SKM-1 treated with dmso at 0.1 percent for 144 hours (cell line): Measurements from ENCODE around the gene TBC1D14.

Experiments used
- DNase-seq: peaks from one replicate; lab custom pipeline; 2025; ENCODE audit not compliant: unreplicated experiment; lab: John Stamatoyannopoulos, UW

TBC1D14 gene

DNA sequence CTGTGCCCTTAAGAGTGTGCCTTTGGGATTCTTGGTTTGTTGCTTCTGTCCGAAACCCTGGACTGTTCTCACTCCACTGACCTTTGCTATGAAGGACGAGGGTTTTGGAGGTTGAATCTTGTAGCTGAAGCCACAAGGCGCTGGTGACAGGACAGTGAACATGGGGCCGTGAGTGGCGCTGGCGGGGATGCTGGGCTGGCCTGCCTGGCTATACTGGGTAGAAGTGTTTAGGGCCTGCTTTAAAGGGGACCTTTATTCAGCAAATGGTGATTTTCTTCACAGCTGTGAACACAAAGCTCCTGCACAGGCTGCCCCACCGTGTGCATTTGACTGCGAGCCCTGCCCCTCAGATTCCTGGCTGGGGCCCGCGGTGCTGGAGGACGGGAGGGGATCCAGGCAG is 106.5 kb downstream of the TBC1D14 start:
- no peak for DNase-seq

DNA sequence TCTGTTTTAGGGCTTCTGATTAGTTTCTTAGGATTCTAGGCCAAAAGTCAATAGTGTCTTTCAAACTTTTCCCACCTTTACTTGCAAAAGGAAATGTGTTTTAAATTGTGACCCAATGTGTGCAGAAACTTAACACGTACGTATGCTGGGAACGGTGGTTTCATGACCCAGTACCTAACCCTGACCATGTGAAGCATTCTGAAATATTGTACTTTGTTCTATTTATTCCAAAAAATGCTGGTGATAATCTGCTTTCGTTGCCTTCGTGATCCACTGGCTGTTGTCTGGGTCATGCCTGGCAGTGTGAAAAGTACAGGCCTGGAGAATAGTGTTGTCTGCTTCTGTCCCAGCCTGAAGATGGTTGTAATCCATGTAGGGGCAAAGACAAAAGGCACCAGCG is 106.9 kb downstream of the TBC1D14 start:
- DNase-seq, result no peak

DNA sequence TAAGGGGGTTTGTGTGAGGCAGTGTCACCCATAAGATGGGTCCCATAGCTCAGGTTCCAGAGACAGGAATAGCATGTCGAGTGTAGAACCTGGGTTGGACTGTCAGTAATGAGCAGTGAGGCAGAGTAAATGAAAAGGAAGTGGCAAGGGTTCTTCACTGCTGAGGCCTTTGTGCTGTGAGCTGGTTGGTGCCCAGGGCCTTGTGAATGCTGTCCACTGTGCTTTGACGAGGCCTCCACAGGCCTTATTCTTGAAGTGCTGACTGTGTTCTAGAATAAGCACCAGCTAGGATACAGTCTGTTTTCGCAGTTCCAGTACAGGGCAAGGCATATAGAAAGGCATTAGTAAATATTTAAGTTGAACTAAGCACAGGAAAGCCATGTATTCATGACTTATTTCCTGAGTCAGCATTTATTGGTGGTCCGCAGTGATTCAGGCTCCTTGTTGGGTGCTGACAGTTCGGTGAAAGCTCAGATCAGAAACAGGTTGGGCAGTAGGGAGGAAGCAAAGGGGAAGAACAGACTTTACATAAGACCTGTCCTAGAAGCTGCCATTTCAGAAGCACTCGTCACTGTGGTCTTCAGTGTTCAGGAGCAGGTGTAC is 107.9 kb downstream of the TBC1D14 start:
- no peak for DNase-seq

DNA sequence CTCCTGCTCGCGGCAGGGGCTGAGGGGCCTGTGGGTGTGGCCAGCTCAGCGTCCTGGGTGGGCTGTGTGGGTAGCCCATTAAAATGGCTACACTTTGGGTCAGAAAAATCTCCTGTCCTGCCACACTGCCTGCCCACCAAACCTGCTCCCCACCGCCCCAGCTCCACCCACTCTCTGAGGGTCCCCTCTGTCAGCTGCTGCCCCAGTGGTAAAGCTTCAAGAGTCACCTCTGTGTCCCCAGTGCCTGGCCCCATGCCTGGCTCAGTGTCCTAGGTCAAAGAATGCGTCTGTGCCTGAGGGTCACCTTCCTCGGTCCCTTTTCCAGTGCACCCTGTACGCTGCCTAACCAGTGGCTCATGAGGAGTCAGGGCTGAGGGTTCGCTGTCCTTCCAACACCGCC is 108.7 kb downstream of the TBC1D14 start:
- DNase-seq, result no peak

DNA sequence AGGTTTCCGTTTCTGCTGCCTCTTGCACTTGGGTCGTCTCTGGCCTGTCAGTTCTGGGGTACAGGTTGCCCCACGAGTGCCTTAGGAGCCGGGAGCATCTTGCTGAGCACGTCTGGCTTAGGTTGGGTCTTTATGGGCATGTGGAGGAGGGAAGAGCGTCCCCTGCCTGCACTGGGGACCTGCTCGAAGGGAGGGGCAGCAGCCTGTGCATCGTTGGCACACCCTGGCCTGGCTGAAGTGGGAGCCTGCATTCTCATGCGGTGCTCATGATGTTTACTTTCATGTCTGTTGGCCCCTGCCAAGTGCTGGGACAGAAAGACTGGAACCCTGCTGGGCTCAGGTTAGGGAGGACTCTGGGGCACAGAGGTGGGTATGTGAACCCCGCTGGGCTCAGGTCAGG is 109.7 kb downstream of the TBC1D14 start:
- DNase-seq, result no peak

DNA sequence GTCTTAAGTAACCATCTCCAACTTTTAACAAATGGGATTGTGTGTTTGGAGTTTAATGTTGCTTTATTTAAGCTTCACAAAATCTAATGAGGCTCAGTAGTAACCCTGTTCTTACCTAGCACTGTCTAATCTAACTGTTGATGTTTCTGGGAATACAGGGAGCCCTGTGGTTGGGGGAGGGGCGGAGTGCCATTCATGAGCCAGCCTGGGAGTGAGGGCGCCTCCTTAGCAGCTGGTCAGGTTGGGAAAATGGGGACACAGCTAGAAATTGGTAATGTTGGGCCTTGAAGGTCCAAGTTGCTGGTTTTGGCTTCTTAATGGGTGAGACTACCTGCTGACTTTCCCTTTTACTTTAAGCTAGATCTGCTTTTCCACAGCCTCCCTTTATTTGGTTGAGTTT is 110.7 kb downstream of the TBC1D14 start:
- DNase-seq, result no peak

DNA sequence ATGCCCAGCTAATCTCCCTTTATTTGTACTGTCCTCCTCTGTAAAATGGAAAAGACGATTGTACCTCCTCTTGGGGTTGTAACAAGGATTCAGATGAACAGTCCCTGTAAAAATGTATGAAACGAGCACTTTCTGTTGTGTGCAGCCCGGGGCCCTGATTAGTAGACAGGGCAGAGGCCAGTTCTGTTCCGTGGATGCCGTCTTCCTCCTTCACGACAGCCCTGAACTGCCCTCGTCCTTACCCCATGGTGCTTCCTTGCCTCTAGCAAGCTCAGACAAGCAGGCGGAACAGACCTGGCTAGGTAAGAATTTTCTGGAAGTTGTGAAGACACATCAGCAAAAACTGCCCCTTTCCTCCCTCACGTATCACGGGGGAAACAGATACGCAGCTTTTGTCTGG is 111.2 kb downstream of the TBC1D14 start:
- DNase-seq, result no peak

DNA sequence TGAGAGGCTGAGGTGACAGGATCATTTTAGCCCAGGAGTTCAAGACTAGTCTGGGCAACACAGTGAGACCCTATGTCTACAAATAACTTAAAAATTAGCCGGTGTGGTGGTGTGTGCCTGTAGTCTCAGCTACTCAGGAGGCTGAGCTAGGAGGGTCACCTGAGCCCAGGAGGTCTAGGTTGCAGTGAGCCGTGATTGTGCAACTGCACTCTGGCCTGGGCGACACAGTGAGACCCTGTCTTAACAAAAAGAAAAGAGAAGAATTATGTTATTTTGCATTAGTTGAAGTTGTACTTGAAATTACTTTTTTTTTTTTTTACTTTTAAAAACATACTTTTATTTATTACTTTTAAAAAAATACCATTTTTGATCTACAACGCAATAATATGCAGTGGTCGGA is 111.7 kb downstream of the TBC1D14 start:
- DNase-seq, result no peak

DNA sequence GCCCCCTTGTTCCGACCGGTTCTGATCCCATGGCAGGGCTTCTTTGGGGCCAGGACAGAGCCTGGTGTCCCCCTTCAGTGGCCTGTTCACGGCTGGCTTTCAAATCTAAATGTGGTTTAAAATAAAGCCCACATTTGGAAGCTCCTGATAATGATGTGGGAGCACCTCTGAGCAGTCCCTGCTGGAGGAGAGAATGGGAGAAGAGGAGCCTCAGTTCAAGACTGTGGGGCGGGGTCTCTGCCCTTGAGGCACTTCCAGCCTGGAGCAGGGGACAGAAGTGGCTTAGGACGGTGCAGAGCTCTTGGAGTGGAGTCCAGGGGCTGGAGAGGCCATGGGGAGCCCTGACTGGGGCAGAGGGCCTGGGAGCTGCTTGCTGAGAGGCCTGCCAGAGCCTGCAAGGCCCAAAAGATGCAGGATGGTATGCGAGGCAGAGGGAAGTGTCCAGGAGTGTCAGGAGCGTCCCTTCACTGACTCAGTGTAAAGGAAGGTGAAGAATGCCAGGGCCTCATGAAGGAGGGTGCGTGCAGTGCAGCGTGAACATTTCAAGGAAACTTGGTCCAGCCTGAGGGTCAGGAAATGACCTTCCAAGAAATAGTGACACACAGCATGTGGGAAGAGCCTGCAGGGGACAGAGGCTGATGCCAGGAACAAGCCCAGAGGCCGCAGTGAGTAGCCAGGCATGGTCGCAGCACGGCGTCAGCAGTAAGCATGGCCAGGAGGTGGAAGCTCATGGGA is 112.5 kb downstream of the TBC1D14 start:
- no peak for DNase-seq

DNA sequence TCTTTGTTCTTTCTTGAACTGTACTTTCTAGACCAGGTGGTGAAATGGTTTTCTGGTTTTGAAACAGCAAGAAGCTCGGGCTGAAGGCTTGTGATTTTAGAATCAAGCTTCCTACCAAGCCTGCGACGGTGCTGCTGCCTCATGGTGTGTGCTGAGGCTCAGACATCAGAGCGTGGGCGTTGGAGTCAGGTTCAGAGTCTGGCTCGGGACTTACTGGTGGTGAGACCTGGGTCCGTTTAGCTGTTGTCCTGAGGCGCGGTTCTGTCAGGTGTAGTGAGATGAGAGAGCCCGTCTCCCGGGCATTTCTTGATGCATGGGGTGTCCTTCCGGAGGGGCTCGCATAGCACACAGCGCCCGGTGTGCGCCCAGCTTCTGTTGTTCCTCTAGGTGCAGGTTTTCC is 113.9 kb downstream of the TBC1D14 start:
- DNase-seq, result no peak

DNA sequence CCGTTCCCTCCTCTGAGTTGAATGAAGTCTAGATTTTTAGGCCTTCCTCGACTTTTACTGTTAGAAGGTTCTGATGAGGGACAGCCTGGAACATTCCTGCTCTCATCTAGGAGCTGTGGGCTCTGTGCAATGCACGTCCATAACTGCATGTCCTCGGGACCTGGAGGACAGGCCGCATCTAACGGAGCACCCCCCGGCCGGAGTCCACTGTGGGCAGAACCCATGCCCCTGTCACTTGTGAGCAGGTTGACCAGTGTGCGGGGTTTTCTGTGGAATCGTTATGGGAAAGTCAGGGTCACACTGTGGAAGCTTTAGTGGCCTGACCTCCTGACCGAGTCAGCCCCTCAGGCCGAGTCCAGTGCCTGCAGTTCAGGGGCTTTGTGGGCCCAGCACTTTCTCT is 114.3 kb downstream of the TBC1D14 start:
- DNase-seq, result no peak

DNA sequence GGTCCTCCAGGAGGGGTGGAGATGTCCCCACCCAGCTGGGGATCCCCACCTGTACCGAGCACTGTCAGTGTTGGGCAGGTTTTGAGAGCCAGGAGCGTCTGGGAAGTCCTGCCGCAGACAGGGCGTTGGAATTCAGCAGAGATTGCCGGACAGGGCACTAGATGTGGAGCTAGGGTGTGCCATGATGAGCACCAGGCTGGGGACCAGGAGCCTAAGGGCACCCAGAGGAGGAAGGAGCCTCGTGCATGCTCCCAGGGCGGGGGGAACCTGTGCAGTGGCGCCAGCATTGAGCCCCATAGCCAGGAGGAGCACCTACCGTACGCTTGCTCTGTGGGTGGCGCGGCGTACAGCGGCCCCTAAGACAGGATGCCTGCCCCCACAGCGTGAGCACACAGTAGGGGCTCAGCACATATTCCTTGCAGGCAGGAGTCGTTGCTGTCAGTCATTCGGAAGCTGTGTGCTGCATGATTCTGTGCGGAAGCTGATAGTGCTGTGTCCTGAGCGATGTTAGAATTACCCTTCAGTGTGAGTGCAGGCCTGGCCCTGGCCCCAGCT is 114.8 kb downstream of the TBC1D14 start:
- no peak for DNase-seq

DNA sequence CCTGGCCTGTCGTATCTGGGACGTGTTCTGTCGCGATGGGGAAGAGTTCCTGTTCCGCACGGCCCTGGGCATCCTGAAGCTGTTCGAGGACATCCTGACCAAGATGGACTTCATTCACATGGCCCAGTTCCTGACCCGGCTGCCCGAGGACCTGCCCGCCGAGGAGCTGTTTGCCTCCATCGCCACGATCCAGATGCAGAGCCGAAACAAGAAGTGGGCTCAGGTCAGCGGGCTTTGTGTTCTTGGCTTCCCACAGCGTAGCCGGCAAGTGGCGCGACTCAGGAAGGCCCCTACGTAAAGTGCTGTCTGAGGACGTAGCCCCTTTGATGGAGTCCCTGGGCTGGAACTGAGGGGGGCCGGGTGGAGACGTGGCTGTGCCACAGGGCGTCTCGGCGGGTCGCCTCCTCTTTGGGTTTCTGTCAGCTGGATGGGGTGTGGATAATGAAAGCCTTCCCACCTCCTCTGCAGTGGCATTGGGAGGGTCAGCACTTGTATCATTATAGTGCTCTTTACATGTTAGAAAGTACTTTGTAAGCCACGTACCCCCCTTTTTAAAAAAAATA is 115.5 kb downstream of the TBC1D14 start:
- no peak for DNase-seq

DNA sequence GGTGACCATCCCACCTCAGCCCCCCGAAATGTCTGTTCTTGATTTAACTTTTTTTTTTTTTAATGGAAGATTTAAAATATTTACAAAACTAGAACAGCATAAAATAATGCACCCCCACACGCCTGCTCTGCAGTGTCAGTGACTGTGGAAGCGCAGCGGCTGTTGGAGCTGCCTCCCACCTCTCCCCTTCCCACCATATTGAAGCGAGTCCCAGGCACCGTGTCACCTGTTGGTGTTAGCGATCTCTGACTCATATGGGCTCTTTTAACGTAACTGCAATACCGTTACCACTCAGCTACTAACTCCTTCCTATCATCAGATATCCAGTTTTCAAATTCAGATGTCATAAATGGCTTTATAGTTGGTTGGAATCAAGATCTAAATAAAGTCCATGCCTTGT is 116.5 kb downstream of the TBC1D14 start:
- no peak for DNase-seq

DNA sequence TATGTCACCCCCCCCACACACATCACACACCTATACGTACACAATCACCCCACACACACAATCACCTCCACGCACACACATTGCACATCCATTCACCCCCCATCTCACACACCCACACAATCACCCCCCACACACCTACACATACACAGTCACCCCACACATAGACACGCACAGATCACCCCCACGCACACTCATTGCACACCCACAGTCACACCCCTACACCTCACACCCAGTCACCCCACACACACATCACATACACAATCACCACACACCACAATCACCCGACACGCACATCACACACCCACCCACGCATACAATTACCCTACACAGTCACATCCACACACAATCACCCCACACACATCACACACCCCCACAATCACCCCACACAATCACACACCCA is 117.7 kb downstream of the TBC1D14 start:
- DNase-seq, result no peak

DNA sequence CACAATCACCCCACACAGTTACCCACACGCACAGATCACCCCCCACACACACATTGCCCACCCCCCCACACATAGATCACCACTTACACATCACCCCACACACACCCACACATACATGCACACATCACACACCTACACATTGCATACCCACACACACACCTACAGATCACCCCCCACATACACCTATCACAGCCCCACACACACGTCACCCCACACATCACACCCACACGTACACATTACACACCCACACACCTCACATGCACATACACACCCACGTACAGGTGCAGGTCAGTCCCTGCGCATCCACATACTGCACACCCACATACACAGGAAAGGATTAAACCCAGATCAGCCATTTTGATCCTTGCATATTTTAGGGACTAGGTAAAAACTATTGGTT is 118.3 kb downstream of the TBC1D14 start:
- no peak for DNase-seq

DNA sequence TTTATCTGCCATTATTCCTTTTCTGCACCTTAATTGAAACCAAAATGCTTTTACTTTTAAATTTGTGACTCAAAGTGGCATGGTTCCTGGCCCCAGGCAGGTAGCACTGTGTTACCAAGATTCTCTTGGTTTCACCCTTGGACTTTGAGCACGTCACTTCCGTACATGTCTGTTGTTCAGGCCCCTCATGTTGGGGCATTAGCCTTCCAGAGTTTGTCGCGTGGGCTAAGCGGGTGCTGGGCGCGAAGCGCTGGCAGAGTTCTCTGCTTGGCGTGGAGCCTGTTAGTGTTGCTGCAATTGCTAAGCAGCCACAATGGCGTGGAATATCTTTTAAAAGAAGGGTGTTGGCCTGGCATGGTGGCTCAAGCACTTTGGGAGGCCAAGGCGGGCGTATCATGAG is 119.6 kb downstream of the TBC1D14 start:
- DNase-seq, result no peak

DNA sequence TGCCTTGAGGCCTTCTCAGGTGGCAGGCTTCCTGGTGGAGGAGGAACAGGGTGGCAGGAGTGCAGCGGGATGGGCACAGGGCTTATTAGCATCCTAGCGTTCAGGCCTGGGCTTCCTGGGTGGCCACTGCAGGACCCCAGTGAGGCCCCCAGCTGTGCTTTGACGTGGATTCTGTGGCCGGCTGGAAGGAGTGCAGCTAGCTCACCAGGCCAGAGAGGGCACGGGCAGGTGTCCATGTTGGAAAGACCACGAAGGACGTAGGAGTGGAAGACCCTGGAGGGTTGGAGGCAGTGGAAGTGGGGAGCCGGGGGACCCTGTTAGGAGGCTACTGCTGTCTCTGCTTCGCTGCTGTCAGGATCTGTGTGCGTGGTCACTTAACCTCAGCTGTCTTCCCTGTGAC is 120.3 kb downstream of the TBC1D14 start:
- DNase-seq, result no peak

DNA sequence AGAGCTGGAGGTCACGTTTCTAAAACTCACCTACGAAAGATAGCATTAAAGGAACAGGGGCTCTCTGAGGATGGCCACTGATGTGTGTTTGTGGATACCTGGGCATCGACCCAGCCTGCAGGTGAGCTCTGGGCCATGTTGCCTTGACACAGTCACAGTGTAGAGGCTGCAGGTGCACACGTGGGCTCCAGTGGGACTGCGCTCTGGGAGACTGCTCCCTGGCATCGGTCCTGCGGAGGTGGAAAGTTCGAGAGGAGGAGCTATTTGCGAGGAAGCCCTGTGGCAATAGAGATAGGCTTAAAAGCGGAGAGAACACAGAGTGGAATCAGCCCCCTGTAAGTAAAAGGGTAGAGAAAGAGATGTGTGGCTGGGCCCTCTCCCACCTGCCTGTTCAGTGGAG is 121.2 kb downstream of the TBC1D14 start:
- no peak for DNase-seq

DNA sequence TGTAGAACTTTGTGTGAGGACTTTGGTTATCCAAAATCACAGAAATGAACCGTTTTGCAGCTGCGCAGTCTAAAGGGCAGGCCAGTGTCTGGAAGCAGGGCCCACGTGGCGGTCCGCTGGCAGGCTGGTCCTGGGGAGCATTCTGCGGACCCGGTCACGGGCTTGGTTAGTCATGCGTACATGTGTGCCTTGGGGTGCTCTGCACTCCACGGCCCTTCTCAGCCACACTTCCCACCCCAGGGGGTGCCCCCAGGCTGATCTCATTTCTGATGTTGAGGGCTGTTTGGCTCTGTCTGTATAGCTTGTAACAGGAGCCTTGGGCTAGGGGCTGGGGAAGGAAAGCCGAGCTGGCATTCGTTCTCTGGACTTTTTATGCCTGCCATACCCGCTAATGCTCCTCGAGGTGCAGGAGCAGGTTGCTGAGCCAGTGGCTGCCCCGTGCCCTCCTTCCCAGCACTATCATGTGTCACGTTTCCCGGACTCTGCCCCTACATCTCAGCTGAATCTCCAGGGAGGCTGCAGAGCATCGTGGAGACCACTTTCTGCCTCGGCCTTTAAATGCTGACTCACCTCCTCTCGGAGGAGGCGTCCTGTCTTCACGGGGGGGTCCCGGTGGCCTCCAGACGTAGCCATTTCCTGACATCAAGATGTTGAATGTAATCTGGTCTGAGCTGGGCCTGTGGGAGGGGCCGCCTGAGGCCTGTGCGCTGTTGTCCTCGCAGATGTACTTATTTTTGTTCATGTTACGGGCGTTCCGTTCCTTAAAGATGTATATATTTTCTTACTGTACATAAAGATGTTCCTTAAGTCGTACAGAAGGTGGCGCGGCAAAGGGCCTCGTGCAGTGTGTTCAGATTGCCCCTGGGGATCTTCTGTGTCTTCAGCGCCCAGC is 122.2 kb downstream of the TBC1D14 start:
- no peak for DNase-seq

DNA sequence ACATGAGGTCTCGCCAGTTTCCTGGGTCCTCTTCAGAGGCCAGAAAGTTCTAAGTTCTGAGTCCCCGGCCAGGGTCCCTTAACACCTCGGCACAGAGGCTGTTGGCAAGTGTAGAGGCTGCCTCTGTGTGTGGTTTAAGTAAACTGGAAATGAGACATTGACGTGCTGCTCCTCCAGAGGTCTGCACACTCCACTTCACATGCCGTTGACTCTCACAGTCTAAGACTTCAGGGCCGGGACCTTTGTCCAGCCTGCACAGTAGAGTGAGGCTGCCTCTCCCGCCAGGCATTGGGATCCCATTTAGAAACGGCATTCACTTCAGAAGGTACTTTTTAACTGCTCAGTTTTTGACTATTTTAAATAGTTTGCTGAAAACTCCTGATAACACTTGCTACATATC is 123.0 kb downstream of the TBC1D14 start:
- DNase-seq, result no peak
